GM12891 (cell line): ENCODE data around the gene ARHGAP33.

Experiments used
- DNase-seq: peaks from one replicate; pipeline ENCODE4 v3.0.0; 2011; ENCODE audit warnings: low spot score; ENCODE audit not compliant: insufficient read length
- FAIRE-seq: peaks from 2 replicates; lab custom pipeline; 2011; peaks lifted over from hg19 to GRCh38; lab: Jason Lieb, UNC
- PAX5 ChIP-seq: IDR thresholded peaks from 2 replicates; pipeline ENCODE4 v1.6.1; 2011; ENCODE audit warnings: low read length, moderate library complexity, mild to moderate bottlenecking; ENCODE audit not compliant: insufficient read depth, severe bottlenecking
- POLR2A ChIP-seq: IDR thresholded peaks from 2 replicates; pipeline ENCODE4 v1.6.1; 2011; ENCODE audit warnings: low read depth, low read length, control low read depth
- POLR2AphosphoS5 ChIP-seq: IDR thresholded peaks from 2 replicates; pipeline ENCODE4 v1.6.1; 2011; ENCODE audit warnings: low read depth, low read length, control low read depth
- POU2F2 ChIP-seq: IDR thresholded peaks from 2 replicates; pipeline ENCODE4 v1.6.1; 2011; ENCODE audit warnings: low read depth, mild to moderate bottlenecking, control low read depth, low read length, moderate library complexity
- SPI1 ChIP-seq: IDR thresholded peaks from 2 replicates; pipeline ENCODE4 v1.6.1; 2011; ENCODE audit warnings: low read depth, low read length, control low read depth
- TAF1 ChIP-seq: IDR thresholded peaks from 2 replicates; pipeline ENCODE4 v1.6.1; 2011; ENCODE audit warnings: low read depth, low read length, control low read depth

Gene ARHGAP33

DNA sequence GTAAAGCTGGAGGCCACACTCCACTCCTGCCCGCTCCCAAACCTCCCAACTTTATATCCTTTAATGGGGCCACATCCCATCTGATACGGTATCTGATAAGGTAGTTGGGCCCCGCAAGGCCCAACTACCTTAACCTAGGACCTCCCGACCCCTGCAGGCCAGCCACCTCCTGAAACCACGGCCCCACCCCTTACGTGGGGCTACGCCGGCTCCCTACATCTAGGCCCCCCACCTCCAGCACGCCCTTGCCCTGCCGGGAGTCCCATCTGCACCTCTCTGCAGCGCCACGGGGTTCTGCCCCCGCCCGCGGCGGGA is 35.3 kb upstream of the ARHGAP33 start:
- FAIRE-seq (no peak), DNase-seq (no peak)
- TF ChIP-seq TAF1, result no peak
- no peak for TF ChIP-seq POLR2A
- no peak for TF ChIP-seq POLR2AphosphoS5
- TF ChIP-seq SPI1, result no peak
- no peak for TF ChIP-seq PAX5
- no peak for TF ChIP-seq POU2F2

DNA sequence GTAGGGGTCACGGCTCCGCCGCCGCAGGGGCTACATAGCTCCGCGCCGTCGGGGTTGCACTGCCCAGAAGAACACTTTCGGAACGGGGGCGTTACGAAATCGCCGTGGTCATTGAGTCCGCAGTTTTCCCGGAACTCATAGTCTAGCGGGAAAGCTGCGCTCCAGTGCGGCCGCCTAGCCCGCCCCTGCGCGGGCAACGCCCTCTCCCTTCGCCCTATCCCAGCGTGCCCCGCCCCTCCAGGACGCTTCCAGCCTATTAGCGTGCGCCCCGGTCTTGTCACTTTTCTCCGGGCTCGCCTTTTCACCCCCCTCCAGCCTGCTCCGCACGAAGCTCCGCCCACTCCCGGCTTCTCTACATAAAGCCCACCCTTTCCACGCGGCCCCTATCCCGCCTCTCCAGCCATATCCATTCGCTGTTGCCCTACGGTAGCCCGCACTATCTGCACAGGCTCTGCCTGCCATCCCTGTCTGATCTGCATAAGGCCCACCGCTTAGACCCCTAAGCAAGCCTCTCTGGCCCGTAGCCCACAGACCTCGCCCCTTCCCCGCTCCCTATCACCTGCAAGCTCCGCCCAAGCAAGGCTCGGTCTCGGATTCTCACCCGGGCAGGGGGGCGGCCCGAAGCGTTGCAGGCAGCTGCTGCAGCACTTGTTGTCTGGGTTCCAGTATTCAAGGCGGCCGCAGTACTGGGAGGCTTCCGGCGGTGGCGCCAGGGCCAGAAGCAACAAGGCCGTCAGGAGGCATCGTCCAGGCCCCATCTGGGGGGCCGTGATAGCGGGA is 34.8 kb upstream of the ARHGAP33 start:
- FAIRE-seq (peak; percentile 91), DNase-seq (peak; percentile 99)
- TF ChIP-seq PAX5, result no peak
- TF ChIP-seq TAF1, result peak; percentile 71
- TF ChIP-seq POLR2AphosphoS5, result 0 out of 2 replicates have a peak, but pooled peaks have one; percentile 36
- no peak for TF ChIP-seq SPI1
- TF ChIP-seq POU2F2, result peak; percentile 59; the same call in 1 of the 2 replicates
- TF ChIP-seq POLR2A, result peak; percentile 75

DNA sequence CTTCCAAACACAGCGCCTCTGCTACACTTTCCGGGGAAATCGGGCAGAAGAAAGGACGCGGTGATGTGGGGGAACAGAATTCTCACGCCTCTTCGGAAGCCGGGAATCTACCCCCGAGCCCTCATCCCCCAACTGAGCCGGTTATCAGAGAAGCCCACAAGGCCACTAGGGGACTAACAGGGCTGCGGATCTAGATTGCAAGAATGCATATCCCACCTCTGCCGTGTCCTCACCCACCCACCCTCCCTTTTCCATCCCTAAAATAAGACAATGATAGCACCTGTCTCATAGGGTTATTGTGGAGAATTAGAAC is 34.2 kb upstream of the ARHGAP33 start:
- FAIRE-seq (no peak), DNase-seq (no peak)
- TF ChIP-seq POLR2A, result no peak
- TF ChIP-seq POLR2AphosphoS5, result no peak
- no peak for TF ChIP-seq PAX5
- no peak for TF ChIP-seq TAF1
- TF ChIP-seq SPI1, result no peak
- no peak for TF ChIP-seq POU2F2

DNA sequence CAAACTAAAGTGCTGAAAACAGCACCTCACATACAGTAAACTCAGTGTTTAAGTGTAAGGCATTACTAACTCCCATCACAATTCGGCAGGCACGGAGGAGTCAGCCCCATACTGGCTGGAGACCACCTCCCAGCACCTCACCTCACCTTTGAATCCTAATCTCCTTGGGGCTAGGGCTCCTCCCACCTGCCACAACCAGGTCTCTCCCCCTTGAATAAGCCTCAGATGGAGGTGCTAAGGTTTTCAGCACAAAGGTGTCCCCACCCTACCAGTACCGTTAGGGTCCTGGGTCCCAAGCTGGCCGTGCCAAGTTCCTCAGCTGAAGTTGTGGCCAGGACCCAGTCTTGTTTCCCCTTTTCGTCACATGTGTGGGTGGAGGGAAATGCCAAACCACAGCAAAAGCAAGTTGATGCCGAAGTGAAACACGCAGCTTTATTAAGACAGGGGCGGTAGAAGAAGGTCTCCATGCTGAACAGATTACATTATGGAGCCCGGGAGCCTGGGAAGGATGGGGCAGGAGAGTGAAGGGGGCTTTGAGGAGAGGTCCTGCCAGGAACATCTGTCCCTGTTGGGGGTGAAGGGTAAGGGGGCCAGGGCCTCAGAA is 33.1 kb upstream of the ARHGAP33 start, which contains the start of gene IGFLR1:
IGFLR1 (minus strand) TSS at position 332 of the 604 bp plus-strand sequence. CDS start 1,272 bp downstream, outside the sequence.
- peak; percentile 75 for FAIRE-seq
- peak; percentile 49 for DNase-seq
- TF ChIP-seq POU2F2 (peak; percentile 86), POLR2AphosphoS5 (peak; percentile 97), PAX5 (no peak), POLR2A (peak; percentile 96), SPI1 (peak; percentile 78), TAF1 (peak; percentile 86)

DNA sequence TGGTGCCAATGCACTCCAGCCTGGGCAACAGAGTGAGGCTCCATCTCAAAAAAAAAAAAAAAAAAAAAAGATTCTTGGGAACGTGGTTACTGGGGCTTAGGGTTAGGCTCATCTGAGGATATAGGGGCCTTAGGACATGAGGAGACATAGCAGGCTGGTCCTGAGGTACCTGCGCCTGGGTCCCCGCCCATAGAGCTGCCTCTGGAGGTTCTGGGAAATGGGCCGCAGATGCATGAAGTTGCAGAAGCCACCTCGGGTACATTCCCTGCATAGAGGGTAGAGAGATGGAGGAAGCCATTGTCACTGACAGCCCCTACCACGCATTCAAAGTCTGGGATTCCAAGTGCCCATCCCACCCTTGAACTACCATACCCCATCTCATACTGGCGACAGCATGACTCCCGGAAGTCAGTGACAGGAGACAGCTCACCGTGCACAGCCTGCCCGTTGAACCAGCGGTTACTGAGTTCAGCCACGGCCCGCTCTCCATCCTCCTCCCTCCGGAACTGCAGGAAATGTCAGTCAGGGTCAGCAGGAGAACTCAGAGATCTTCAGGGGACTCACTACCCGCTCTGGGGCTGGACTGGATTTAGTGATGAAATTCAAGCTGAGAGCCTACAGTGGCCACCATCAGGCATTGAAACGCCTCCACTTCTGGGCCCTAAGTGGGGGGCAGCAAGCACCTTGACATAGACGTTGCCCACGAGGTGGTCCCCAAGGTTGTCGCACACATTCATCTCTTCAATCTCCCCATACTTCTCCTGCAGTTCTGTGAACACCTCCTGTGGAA is 31.5 kb upstream of the ARHGAP33 start:
- FAIRE-seq (no peak), DNase-seq (no peak)
- no peak for TF ChIP-seq PAX5
- TF ChIP-seq POLR2AphosphoS5, result no peak
- TF ChIP-seq POLR2A, result no peak
- no peak for TF ChIP-seq POU2F2

DNA sequence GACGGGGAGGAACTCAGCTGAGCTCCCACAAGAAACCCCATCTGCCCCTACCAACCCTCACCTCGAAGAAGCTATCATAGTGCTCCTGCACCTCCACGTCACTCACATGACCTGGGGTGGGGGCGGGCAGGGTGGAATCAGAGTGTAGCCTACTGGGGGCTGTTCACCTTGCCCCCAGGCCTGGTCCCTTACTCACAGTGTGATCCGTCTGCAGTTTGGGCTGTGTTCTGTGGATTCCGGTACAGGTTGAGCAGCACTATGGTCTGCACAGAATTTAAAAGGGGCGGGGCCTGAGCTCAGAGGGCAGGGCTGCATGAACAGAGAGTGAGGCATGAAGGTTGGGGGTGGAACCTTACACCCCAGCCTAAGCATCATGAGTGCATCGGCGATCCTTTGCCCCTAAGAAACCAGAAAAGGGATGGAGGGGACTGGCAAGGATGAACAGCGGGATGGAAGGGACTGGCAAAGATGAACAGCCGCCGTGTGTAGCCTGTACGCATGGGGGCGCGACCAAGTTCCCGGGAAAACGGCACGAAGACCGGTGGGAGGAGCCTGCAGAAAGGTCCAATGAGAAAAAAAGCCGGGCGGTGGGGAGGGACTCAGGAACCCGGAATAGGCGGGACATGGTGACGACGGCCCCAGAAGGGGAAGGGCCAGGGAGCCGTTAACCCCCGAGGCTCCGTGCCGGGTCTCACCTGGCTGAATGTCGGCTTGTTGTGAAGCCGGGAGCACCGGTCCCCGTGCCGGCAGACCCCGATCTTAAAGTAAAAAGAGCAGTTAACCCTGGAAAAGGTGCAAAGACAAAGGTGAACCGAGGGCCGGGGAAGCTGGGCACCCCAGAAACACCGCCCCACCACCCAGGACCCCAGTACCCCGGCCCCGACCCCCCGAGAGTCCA is 30.7 kb upstream of the ARHGAP33 start:
- peak; percentile 66 for DNase-seq
- FAIRE-seq, result peak; percentile 87

DNA sequence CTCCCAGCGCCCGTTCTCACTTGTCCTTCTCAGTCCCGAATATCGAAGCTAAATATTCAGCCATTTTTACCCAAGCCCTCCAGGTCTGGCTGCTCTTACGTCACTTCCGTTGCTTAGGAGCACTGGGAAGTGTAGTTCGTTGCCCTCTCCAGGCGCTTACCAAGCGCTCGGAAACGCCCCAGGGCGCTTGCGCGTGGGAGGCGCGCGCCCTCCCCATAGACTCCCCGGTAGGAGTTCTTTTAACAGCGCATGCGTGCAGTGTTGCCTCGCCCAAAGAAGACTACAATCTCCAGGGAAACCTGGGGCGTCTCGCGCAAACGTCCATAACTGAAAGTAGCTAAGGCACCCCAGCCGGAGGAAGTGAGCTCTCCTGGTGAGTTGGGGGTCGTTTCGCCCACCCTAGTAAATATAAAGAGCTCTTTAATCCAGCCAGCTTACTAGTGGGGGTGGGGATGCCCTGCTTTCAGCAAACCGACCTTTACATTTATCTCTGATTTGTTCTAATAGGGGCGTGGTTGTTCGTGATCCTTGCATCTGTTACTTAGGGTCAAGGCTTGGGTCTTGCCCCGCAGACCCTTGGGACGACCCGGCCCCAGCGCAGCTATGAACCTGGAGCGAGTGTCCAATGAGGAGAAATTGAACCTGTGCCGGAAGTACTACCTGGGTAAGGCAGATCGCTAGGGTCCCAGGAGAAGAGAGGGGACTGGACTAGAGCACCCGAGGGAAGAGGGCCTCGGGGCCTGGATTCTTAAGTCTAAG is 29.9 kb upstream of the ARHGAP33 start, which contains the start of the genes PSENEN and U2AF1L4:
PSENEN (plus strand) TSS at position 324 of the 759 bp plus-strand sequence; CDS start at position 604, 280 bp downstream.
U2AF1L4 (minus strand) TSS at position 91 of the 759 bp plus-strand sequence; CDS start at position 64, 27 bp downstream.
- TF ChIP-seq SPI1 (peak; percentile 69), PAX5 (no peak), POLR2A (no peak; the same call in 1 of the 2 replicates), TAF1 (peak; percentile 2; the same call in 1 of the 2 replicates)
- DNase-seq, result peak; percentile 74
- FAIRE-seq, result peak; percentile 94

More for the DNA sequence above, 30.7 kb upstream of the ARHGAP33 start:
- no peak for TF ChIP-seq PAX5
- peak; percentile 64; the same call in 1 of the 2 replicates for TF ChIP-seq TAF1
- peak; percentile 87 for TF ChIP-seq POLR2AphosphoS5
- TF ChIP-seq POLR2A, result peak; percentile 75
- TF ChIP-seq SPI1, result peak; percentile 47; the same call in 1 of the 2 replicates
- TF ChIP-seq POU2F2, result peak; percentile 63; the same call in 1 of the 2 replicates

DNA sequence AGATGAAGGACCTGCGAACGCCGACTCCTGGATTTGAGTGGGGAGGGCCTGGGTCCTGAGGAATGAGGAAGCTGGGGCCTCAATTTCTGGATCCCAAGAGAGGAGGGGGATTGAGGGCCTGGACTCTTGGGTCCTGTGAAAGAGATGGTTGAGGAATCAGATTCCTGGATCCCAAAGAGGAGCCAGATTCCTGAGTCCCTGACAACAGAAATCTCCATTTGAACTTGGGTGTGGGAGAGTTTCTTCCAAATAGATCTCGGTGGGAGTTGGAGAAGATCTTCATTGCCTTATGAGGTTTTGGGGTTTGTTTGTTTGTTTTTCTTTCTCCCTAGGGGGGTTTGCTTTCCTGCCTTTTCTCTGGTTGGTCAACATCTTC is 29.3 kb upstream of the ARHGAP33 start:
- FAIRE-seq, result no peak

More for the DNA sequence above, 29.3 kb upstream of the ARHGAP33 start:
- DNase-seq, result no peak
- TF ChIP-seq POLR2AphosphoS5 (no peak), POLR2A (no peak), SPI1 (no peak), TAF1 (no peak), POU2F2 (no peak), PAX5 (no peak)
